GM20431 (cell line): ENCODE results near the gene GBGT1.

Source experiments
- in situ Hi-C: fragments of 300-500 bp; cut with MseI, MboI; formaldehyde crosslinking; loops from one replicate; pipeline ENCODE4 v1.15.0; 2020; ENCODE audit warnings: low sequenced_read_pairs; ENCODE audit not compliant: unreplicated experiment

The GBGT1 gene

GRCh38 chr9:133118179-133118520 lies 45.6 kb downstream of the GBGT1 start:
- in situ Hi-C loops = no loop called here

- in situ Hi-C loops = no loop called here
Measured at GRCh38 chr9:133117271-133118178, 46.2 kb downstream of the GBGT1 start.

- in situ Hi-C loops = no loop called here
Measured at GRCh38 chr9:133116346-133117231, 47.1 kb downstream of the GBGT1 start.

- in situ Hi-C loops = no loop called here
Measured at GRCh38 chr9:133115604-133116345, 47.9 kb downstream of the GBGT1 start.

- in situ Hi-C loops = no loop called here
Measured at GRCh38 chr9:133114886-133115603, 48.7 kb downstream of the GBGT1 start.

- in situ Hi-C loops = no loop called here
Measured at GRCh38 chr9:133113949-133114885, 49.5 kb downstream of the GBGT1 start.

- in situ Hi-C loops = no loop called here
Measured at GRCh38 chr9:133113163-133113948, 50.4 kb downstream of the GBGT1 start.

- in situ Hi-C loops = no loop called here
Measured at GRCh38 chr9:133112663-133113026, 51.1 kb downstream of the GBGT1 start.

- in situ Hi-C loops = no loop called here
Measured at GRCh38 chr9:133111808-133112662, 51.7 kb downstream of the GBGT1 start.

GRCh38 chr9:133109931-133110650 lies 53.6 kb downstream of the GBGT1 start:
- in situ Hi-C loops = no loop called here

GRCh38 chr9:133108794-133109641 lies 54.7 kb downstream of the GBGT1 start:
- in situ Hi-C loops = no loop called here

- in situ Hi-C loops = no loop called here
Measured at GRCh38 chr9:133107961-133108793, 55.5 kb downstream of the GBGT1 start.

GRCh38 chr9:133107245-133107722 lies 56.4 kb downstream of the GBGT1 start:
- in situ Hi-C loops = no loop called here

- in situ Hi-C loops = no loop called here
Measured at GRCh38 chr9:133106511-133107244, 57.0 kb downstream of the GBGT1 start.
